ENCODE measurements around the gene KCTD4.

Gene KCTD4

DNA sequence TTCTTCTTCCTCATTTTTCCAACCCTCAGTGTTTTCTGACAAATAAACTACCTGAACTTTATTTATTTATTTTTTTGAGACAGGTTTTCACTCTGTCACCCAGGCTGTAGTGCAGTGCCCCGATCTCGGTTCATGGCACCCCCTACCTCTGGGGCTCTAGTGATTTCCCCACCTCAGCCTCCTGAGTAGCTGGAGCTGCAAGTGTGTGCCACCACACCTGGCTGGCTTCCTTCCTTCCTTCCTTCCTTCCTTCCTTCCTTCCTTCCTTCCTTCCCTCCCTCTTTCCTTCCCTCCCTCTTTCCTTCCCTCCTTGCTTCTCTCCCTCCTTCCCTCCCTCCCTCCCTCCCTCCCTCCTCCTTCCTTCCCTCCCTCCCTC lies 32.3 kb downstream of the KCTD4 start:
- DNase-seq: no peak

DNA sequence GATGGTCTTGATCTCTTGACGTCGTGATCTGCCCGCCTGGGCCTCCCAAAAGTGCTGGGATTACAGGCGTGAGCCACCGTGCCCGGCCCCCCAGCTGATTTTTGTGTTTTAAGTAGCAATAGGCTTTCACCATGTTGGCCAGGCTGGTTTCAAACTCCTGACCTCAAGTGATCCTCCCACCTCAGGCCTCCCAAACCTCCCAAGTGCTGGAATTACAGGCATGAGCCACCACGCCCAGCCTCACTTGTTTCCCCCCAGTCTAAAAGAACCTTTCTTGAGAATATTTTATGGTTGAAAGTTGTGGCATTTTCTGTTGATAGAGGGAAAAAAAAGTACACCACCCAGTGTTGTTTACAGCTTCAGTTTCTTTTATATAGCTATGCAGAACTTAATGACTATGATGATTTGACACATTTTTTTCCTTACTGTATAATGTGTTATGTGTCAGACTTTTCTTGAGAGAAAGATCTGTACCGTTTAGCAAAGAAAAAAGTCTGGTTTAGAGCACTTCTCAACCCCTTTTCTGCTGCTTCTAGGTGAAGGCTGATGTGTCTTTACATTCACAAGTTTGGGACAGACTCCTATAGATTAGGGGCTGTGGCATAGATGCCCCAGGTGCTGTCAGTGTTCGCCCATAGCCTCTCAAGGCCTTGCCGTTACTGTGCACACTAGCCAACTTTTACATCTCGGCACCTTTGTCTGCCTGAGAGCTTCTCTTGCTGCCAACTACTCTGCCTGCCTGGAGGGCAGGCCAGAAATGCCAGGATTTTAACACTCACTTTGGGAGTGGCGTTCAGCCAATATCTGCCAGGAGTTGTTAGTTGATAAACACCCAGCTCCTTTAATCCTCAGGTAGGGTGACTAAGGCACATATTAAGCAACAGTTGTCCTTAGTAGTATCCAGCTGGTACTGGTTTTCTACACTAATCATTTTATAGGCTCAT lies 33.0 kb downstream of the KCTD4 start:
- DNase-seq: no peak

DNA sequence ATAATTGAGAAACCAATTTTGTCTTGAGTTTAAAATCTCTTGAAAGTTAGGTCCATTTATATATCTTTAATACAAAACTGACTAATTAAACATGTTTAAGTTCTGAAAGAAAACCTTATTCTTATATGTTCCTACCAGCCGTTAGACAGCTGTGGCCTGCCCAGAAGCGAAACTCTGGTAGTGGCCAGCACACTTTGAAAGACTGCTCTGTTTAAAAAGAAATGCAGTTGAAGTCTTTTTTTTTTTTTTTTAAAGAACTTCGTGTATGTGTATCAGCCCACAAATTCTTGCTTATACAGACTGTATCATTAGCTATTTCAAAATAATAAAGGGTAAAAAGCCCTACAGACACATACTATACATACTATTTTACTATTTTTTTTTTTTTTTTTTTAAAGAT lies 34.0 kb downstream of the KCTD4 start:
- DNase-seq: no peak

DNA sequence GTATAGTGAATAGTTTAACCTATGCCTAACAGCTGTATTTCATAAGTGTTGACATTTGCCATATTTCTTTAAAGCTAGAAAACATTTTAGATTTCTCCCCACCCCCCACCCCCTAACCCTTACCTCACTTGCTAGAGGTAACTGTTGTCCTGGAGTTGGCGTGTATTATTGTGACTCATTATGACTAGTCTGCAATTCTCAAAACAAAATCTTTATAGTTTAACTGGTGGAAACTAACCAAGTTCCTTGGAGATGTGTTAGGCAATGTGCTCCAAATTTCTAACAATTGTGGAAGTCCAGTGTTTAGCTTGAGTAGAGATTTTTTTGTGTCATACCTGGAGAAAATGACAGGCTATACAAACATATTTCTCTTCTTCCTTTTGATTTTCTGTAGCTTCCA lies 38.0 kb downstream of the KCTD4 start:
- DNase-seq: no peak

DNA sequence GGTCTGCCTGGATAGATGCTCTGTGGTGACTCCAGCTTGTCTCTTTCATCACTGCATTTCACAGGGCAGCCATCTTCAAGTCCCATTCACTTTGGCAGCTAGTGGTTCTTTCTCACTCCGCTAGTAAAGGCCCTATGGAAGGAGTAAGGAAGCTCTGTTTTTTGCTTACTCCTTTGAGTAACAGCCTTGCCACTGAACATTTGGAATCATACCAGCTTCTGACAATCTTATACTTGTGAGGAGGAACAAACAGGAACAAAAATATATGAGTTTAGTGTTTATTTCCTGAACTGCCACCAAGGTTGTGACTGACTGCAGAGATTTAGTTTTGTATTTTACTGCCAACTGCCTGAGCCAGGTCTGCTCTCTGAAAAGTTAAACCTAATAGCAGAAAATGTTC lies 38.7 kb downstream of the KCTD4 start:
- DNase-seq: no peak

DNA sequence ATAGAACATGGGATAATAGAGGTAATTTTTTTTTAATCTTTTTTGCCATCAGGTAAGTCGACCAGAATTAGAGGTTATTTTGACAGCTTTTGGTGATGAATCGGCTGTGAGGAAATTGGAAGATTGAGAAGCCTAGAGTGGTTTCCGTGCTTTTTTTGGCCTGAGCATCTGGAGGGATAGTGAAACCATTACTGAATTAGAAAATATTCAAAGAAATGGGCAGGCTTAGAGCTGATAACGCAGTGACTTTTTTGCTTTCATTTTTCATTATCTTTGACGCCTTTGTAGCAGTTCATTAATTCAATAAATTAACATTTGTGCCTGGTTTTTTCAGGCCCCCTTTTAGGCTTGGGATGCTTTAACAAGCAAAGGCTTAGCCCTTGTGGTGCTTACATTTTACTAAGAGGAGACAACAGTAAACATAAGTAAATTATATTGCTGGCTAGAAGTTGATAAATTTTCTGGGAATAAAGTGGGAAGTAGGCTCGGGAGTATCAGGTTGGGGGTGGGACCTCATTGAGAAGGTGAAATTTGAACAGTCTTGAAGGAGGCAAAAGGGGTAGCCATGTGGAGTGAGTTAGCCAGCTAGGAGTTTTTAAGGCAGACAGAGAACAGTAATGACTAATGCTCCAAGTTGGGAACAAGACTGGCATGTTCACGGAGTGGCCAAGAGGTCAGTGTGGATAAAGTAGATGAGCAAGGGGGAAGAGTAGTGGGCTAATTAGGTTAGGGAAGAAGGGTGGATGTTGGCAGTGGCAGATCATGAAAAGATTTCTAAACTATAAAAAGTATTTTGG lies 44.1 kb downstream of the KCTD4 start:
- no peak for DNase-seq

DNA sequence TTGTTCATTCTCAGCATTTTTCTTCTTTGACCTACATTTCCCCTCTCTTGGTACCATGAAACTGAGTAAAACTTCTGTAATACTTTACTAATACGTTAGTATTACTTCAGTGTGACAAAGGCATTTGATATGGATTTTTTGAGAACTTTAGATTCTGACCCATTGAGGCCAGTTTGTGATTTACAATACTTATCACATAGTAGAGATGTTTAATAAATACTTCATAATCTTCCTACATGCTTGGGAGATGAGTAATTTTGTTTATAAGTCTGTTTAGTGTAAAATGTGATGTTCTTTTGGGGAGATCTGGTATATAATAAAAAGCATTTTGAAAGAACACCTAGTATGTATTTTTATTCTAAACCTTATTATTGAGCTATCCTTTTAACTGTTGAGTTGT lies 50.9 kb downstream of the KCTD4 start:
- DNase-seq: no peak

DNA sequence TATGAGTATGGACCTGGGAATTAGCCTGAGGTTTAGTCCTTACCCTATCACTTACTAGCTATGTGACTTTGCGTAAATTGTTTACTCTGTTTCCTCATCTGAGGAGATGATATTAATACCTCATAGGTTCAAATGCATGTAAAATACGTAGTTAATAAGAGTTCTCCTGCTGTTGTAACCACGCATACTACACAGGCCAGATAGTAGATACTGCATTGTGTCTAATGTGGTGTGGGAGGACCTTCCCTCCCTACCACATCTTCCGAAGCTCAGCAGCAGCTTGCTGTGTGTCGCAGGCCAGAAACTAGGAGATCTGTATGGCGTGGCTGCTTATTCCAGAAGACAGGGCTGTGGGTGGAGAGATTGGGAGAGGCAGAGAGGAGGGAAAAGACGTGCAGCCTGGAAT lies 57.5 kb downstream of the KCTD4 start:
- DNase-seq: no peak
